Epithelial cell of alveolus of lung (primary cell): Measurements from ENCODE around the gene THNSL1. TPM values are rescaled to one million over a fixed set of nuclear protein-coding genes. Genes with fewer than 3 reads are reported as not detected.

ENCODE experiments used
- total RNA-seq: library from RNA; depleted of rRNA; stranded (reverse); fragments of >200 nt; gene quantifications from 2 replicates; pipeline ENCODE4 v1.2.1, GENCODE V29; 2015

THNSL1 gene
- 1.1 and 2.3 TPM in 2 replicates for total RNA-seq

GRCh38 chr10:25016376-25017153, at the start of gene THNSL1:
TSS of gene THNSL1 (plus strand) at chr10:25016612. CDS start at chr10:25023224, 6,612 bp downstream.

GRCh38 chr10:25015828-25016375, 510 bp upstream of the THNSL1 start, which contains the start of gene ENKUR:
TSS of gene ENKUR (minus strand) at chr10:25016158. CDS start at chr10:25015936, 222 bp downstream.

Other genes starting within 250 kb of the THNSL1 start
- gene PRTFDC1, start 64.0 kb upstream of the THNSL1 start, total RNA-seq = 12.0 and 18.6 TPM in 2 replicates
- not detected in 2 replicates for gene ENKUR, start 454 bp upstream of the THNSL1 start, total RNA-seq
- under 0.01 and 0.40 TPM in 2 replicates for gene GPR158, start 158.4 kb downstream of the THNSL1 start, total RNA-seq